Tibial nerve (tissue), 4 donors: ENCODE measurements around the gene IFNAR1.

Experiments used
- EP300 ChIP-seq, 2 donors: sonication (generic); formaldehyde crosslinking; IDR thresholded peaks; one replicate each; pipeline ENCODE4 v1.6.1; 2017; ENCODE audit warnings: antibody characterized with exemption in 2 of 2, mild to moderate bottlenecking in 1 of 2
- POLR2A ChIP-seq, 2 donors: fragments of 450-650 bp; IDR thresholded peaks; one replicate each; pipeline ENCODE4 v1.6.1; 2017; ENCODE audit warnings: antibody characterized with exemption in 2 of 2, mild to moderate bottlenecking in 2 of 2, moderate library complexity in 2 of 2
- TF ChIP-seq, protein P1 (sequence below), 5 experiments: fragments of 200-600 bp in 3 of 5; fragments of 450-650 bp in 2 of 5; sonication (generic) in 3 of 5; IDR thresholded peaks; one replicate each; pipeline ENCODE4 v1.5.1; 2016 to 2019; ENCODE audit warnings: antibody characterized with exemption in 5 of 5, mild to moderate bottlenecking in 3 of 5, moderate library complexity in 2 of 5

DNA sequence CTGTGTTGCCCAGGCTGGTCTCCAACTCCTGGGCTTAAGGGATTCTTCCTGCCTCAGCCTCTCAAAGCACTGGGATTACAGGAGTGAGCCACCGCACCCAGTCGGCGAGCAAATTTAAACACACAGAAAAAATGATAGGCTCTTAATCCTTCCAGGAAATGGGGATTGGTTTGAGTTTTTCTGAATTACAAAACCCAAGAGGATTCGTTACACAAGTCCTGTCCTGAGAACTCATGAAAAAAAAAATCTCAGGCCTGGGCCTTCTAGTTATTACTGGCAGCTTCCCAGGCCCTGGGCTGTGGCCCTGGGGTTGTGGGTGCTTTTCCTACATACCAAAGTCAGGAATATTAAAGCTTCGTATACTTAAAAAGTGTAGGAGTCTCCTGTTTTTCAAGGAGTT is 72.2 kb downstream of the IFNAR1 start:
- TF ChIP-seq, protein P1, sequence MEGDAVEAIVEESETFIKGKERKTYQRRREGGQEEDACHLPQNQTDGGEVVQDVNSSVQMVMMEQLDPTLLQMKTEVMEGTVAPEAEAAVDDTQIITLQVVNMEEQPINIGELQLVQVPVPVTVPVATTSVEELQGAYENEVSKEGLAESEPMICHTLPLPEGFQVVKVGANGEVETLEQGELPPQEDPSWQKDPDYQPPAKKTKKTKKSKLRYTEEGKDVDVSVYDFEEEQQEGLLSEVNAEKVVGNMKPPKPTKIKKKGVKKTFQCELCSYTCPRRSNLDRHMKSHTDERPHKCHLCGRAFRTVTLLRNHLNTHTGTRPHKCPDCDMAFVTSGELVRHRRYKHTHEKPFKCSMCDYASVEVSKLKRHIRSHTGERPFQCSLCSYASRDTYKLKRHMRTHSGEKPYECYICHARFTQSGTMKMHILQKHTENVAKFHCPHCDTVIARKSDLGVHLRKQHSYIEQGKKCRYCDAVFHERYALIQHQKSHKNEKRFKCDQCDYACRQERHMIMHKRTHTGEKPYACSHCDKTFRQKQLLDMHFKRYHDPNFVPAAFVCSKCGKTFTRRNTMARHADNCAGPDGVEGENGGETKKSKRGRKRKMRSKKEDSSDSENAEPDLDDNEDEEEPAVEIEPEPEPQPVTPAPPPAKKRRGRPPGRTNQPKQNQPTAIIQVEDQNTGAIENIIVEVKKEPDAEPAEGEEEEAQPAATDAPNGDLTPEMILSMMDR (IDR thresholded peaks at IDR 0.05), result no peak
- peak; percentile 53 to 65 for TF ChIP-seq EP300 (IDR thresholded peaks at IDR 0.05)
- TF ChIP-seq POLR2A (IDR thresholded peaks at IDR 0.05), result no peak
